K562 (cell line): Measurements from ENCODE around the gene RADX. TPM values are rescaled to one million over a fixed set of nuclear protein-coding genes. Genes with fewer than 3 reads are reported as not detected.

ENCODE experiments used
- ATAC-seq: fragments of 200-7000 bp; cut with Tn5 transposase; 3 replicates; pipeline ENCODE4 v1.9.1; 2020; ENCODE audit warnings: moderate library complexity
- BruUV-seq: library from RNA; stranded (reverse); fragments of 400-500 nt; replicated peaks from 2 replicates; lab custom pipeline; 2021; lab: Mats Ljungman, UMichigan
- CTCF ChIA-PET: fragments of 300-600 bp; formaldehyde crosslinking; extraction: SDS; loops from one replicate; lab custom pipeline; 2021; ENCODE audit warnings: low intra/inter-chr PET ratio; lab: Yijun Ruan, JAX
- POLR2A ChIA-PET: fragments of 300-600, 350-650 bp; sonication (Branson Sonifier 250); formaldehyde crosslinking; extraction: SDS; loops from one replicate; lab custom pipeline; 2021; ENCODE audit warnings: antibody characterized with exemption, inconsistent platforms; lab: Yijun Ruan, JAX
- DNase-seq, 4 experiments: peaks; one replicate each; pipeline versions ENCODE4 v3.0.0 to v3.0.0-alpha.2; 2011 to 2018; ENCODE audit warnings: low spot score in 3 of 4, mixed read lengths in 3 of 4; ENCODE audit errors: extremely low read depth in 1 of 4
- FAIRE-seq: peaks from 2 replicates; lab custom pipeline; 2011; peaks lifted over from hg19 to GRCh38; lab: Jason Lieb, UNC
- H2AFZ ChIP-seq: 2 replicates; pipeline ENCODE4 v1.6.0; 2011; ENCODE audit warnings: low read depth, low read length, control low read depth, inconsistent platforms
- H3K27ac ChIP-seq: fragments of 200-600 bp; 3 replicates; pipeline ENCODE4 v1.8.0; 2011; ENCODE audit warnings: low read depth, mild to moderate bottlenecking, control low read depth, inconsistent platforms, low read length, moderate library complexity, mixed read lengths; ENCODE audit errors: extremely low read depth
- H3K27me3 ChIP-seq, 2 experiments: fragments of 300-600 bp in 1 of 2; 2 replicates in 1 of 2; 3 replicates in 1 of 2; pipeline versions ENCODE4 v1.6.0 to v1.8.0; 2011; ENCODE audit warnings: inconsistent platforms in 2 of 2, low read length in 2 of 2, mild to moderate bottlenecking in 1 of 2, mixed read lengths in 1 of 2, moderate library complexity in 1 of 2; ENCODE audit not compliant: control insufficient read depth in 2 of 2, insufficient read depth in 2 of 2
- H3K36me3 ChIP-seq: fragments of 300-600 bp; 3 replicates; pipeline ENCODE4 v1.8.0; 2011; ENCODE audit warnings: mild to moderate bottlenecking, low read length, inconsistent platforms; ENCODE audit not compliant: control insufficient read depth, insufficient read depth
- H3K4me1 ChIP-seq, 2 experiments: fragments of 200-600 bp in 1 of 2; replicated peaks in 1 of 2; 2 replicates in 1 of 2; 3 replicates in 1 of 2; pipeline versions ENCODE4 v1.5.1 to v1.8.0; 2011; ENCODE audit warnings: inconsistent platforms in 2 of 2, low read length in 2 of 2, mild to moderate bottlenecking in 1 of 2, mixed read lengths in 1 of 2, moderate library complexity in 1 of 2; ENCODE audit not compliant: control insufficient read depth in 2 of 2, insufficient read depth in 2 of 2
- H3K4me2 ChIP-seq: 2 replicates; pipeline ENCODE4 v1.6.1; 2011; ENCODE audit warnings: low read length, control low read depth, inconsistent platforms, mixed read lengths; ENCODE audit not compliant: insufficient read depth
- H3K4me3 ChIP-seq: fragments of 200-600 bp; sonication (generic), shearing (Covaris generic); 2 replicates; pipeline ENCODE4 v1.5.1; 2016; ENCODE audit warnings: control low read depth, inconsistent platforms
- H3K79me2 ChIP-seq: fragments of 200-600 bp; 3 replicates; pipeline ENCODE4 v1.8.0; 2011; ENCODE audit warnings: low read length, inconsistent platforms; ENCODE audit not compliant: control insufficient read depth, insufficient read depth
- H3K9ac ChIP-seq, 2 experiments: 2 replicates each; pipeline versions ENCODE4 v1.6.0 to v1.6.1; 2011; ENCODE audit warnings: low read depth in 2 of 2, low read length in 2 of 2, control low read depth in 1 of 2, inconsistent platforms in 1 of 2, mild to moderate bottlenecking in 1 of 2, mixed read lengths in 1 of 2; ENCODE audit not compliant: insufficient read depth in 1 of 2
- H3K9me1 ChIP-seq: one replicate; pipeline ENCODE4 v1.6.0; 2011; ENCODE audit warnings: inconsistent platforms, mild to moderate bottlenecking, low read length, moderate library complexity; ENCODE audit not compliant: control insufficient read depth, insufficient read depth
- H3K9me3 ChIP-seq: replicated peaks from 2 replicates; pipeline ENCODE4 v1.5.1; 2011; ENCODE audit warnings: low read depth, low read length, inconsistent platforms; ENCODE audit not compliant: control insufficient read depth, insufficient read depth
- H4K20me1 ChIP-seq: replicated peaks from 2 replicates; pipeline ENCODE4 v1.6.1; 2011; ENCODE audit warnings: low read length, inconsistent platforms, mixed read lengths; ENCODE audit not compliant: control insufficient read depth, insufficient read depth
- CBFB ChIP-seq: sonication (generic); formaldehyde crosslinking; IDR thresholded peaks from 2 replicates; pipeline ENCODE4 v1.4.0; 2020; ENCODE audit warnings: mild to moderate bottlenecking, missing genetic modification reagents
- FOXJ2 ChIP-seq: fragments of 200-800 bp; sonication (Bioruptor generic); IDR thresholded peaks from 2 replicates; pipeline ENCODE4 v1.6.1; 2016; ENCODE audit warnings: missing genetic modification characterization, missing compliant biosample characterization
- HNRNPK ChIP-seq: fragments of 200-400 bp; formaldehyde crosslinking; IDR thresholded peaks from one replicate; pipeline ENCODE4 v1.6.1; 2018; ENCODE audit warnings: mild to moderate bottlenecking, low read depth, low read length; ENCODE audit not compliant: poor library complexity, severe bottlenecking
- MYNN ChIP-seq, 2 experiments: sonication (generic); formaldehyde crosslinking in 1 of 2; IDR thresholded peaks; 2 replicates each; pipeline versions ENCODE4 v1.5.0 to v1.6.1; 2016 to 2020; ENCODE audit warnings: antibody characterized with exemption in 1 of 2, missing genetic modification reagents in 1 of 2
- NFE2 ChIP-seq: IDR thresholded peaks from 2 replicates; pipeline ENCODE4 v1.6.1; 2014; ENCODE audit warnings: antibody characterized with exemption, low read depth
- RNF219 ChIP-seq: fragments of 250-450 bp; sonication (Bioruptor Pico); IDR thresholded peaks from 2 replicates; pipeline ENCODE4 v1.5.0; 2022; ENCODE audit warnings: mild to moderate bottlenecking
- SRSF9 ChIP-seq: fragments of 200-400 bp; formaldehyde crosslinking; IDR thresholded peaks from 2 replicates; pipeline ENCODE4 v1.6.1; 2017; ENCODE audit warnings: low read depth, low read length, borderline replicate concordance
- WGBS: fragments of 100-300 bp; shearing (Covaris generic); methylation state at CpG from one replicate; pipeline ENCODE4 v1.1.6; 2016; ENCODE audit warnings: low coverage, mixed read lengths; ENCODE audit not compliant: insufficient coverage; ENCODE audit errors: missing lambda C conversion rate; 5-methylcytosine and 5-hydroxymethylcytosine counted together
- in situ Hi-C: fragments of 300-500 bp; cut with MboI; formaldehyde crosslinking; loops from 4 replicates; pipeline ENCODE4 v1.15.0; 2018; ENCODE audit warnings: inconsistent platforms, mixed read lengths
- intact Hi-C: fragments of 100-400 bp; cut with micrococcal nuclease; formaldehyde crosslinking; loops from 2 replicates; pipeline ENCODE4 v1.14.2; 2022
- polyA plus RNA-seq, 8 experiments: library from polyadenylated mRNA; depleted of rRNA in 4 of 8; stranded (reverse) in 5 of 8; unstranded in 3 of 8; fragments of >200 nt; fragmentation: Nextera tagmentation in 2 of 8; fragmentation: Illumina TruSeq in 1 of 8; extraction: Ambion mirVana in 2 of 8; extraction: Trizol in 1 of 8; gene quantifications; 2 replicates each; pipeline versions ENCODE4 v1.2.1 to v1.2.3, GENCODE V29; 2011 to 2014; ENCODE audit warnings: inconsistent platforms in 1 of 8, missing spikeins in 1 of 8
- total RNA-seq, 7 experiments: library from RNA; depleted of rRNA in 6 of 7; stranded (reverse); fragments of >200 nt in 6 of 7; fragmentation: Illumina TruSeq in 2 of 7; extraction: Trizol in 2 of 7; gene quantifications; 2 replicates each; pipeline versions ENCODE4 v1.2.1 to v1.2.3, GENCODE V29; 2011 to 2021; ENCODE audit warnings: low replicate concordance in 1 of 7

The RADX gene
- total and polyA plus RNA-seq, 9 of the 15 experiments (the other 6 are each of a cell fraction or from before 2014, with no cell fraction given) = 0.03 to 0.40 (median 0.12) TPM; not detected in 1

GRCh38 chrX:106711375-106711774 lies 99.6 kb downstream of the RADX start (continued):
- TF ChIP-seq RNF219 (CRISPR knock-in tag) = no peak
- no peak for TF ChIP-seq HNRNPK
- TF ChIP-seq FOXJ2 = no peak
- TF ChIP-seq NFE2 = no peak

GRCh38 chrX:106716004-106716403 lies 104.2 kb downstream of the RADX start:
- Histone ChIP-seq H3K9me1 (no peaks in the 10 kb centered on the region), H4K20me1 (no peaks in the 10 kb centered on the region), H3K79me2 (no peaks in the 10 kb centered on the region), H3K9ac (no peak overlapping the region), H3K9me3 (no peaks in the 10 kb centered on the region), H3K4me1 (no peaks in the 10 kb centered on the region), H3K27me3 (no peaks in the 10 kb centered on the region), H3K36me3 (no peaks in the 10 kb centered on the region), H3K27ac (no peak overlapping the region), H3K4me3 (no peak overlapping the region), H3K4me2 (no peak overlapping the region), H2AFZ (no peak overlapping the region)
- POLR2A ChIA-PET = no interaction called here
- 0% methylated on average over 1 of the region's 1 CpG for WGBS
- intact Hi-C loops (no loop called here), in situ Hi-C loops (no loop called here)
- CTCF ChIA-PET = no interaction called here
- DNase-seq (no peak), FAIRE-seq (no peak), ATAC-seq (no peak)
- no TSS peak for BruUV-seq
- TF ChIP-seq CBFB (CRISPR knock-in tag) = no peak
- no peak for TF ChIP-seq MYNN (IDR thresholded peaks at IDR 0.05)
- no peak for TF ChIP-seq MYNN (CRISPR knock-in tag; IDR thresholded peaks at IDR 0.05)
- TF ChIP-seq SRSF9 = no peak
